Iris pigment epithelial cell (primary cell): ENCODE results near the gene CFP.
"Not testable (repeated sequence)": the region's sequence is repeated elsewhere in the genome, so short reads cannot be mapped to it uniquely, and the experiment has no call there.

Experiments used
- DNase-seq: peaks from one replicate; pipeline ENCODE4 v3.0.0-alpha.2; 2011; ENCODE audit warnings: low read depth

CFP gene

DNA sequence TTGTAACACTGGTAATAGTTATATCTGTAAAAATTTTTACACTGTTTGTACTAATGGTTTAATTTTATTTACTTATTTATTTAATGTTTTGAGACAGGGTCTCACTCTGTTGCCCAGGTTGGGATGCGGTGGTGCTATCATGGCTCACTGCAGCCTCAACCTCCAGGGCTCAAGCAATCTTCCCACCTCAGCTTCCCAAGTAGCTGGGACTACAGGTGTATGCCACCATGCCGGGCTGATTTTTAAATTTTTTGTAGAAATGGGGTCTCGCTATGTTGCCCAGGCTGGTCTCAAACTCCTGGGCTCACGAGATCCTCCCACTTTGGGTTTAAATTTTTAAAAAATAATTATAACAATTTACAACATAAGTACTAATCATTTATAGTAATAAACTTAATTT, 26.6 kb downstream of the CFP start:
- DNase-seq: not testable (repeated sequence)

DNA sequence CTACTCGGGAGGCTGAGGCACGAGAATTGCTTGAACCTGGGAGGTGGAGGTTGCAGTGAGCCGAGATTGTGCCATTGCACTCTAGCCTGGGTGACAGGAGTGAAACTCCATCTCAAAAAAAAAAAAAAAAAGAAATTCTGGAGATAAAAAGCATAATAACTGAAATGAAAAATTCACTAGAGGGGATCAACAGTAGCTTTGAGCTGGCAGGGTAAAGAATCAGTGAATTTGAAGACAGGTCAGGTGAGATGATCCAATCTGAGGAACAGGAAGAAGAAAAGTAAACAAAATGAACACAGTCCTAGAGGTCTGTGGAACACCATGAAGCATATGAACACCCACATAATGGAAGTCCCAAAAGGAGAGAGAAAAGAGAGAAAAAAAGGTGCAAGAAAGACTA, 32.5 kb downstream of the CFP start:
- no peak for DNase-seq

DNA sequence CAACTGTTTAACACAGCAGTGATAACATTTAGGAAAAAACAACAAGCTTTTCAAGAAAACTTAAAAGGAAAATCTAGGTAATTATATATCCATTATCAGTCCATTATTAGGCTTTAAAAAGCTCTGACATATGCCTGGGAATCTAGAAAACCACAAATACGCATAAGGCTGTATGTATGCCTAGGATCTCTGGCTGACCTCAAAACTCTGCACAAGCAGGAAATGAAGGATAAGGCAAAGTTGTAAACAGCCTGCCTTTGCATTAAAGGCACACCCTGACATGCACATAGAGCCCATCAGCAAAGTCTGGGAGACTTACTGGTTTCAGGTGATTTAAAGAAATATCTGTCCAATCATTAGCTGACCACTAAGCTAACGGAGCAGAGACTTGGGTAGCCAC, 33.5 kb downstream of the CFP start:
- peak; percentile 90 for DNase-seq

- peak; percentile 91 for DNase-seq
Measured at GRCh38 chrX:47595716-47596251, 33.9 kb downstream of the CFP start.

- no peak for DNase-seq
Measured at GRCh38 chrX:47593522-47593921, 36.2 kb downstream of the CFP start.

DNA sequence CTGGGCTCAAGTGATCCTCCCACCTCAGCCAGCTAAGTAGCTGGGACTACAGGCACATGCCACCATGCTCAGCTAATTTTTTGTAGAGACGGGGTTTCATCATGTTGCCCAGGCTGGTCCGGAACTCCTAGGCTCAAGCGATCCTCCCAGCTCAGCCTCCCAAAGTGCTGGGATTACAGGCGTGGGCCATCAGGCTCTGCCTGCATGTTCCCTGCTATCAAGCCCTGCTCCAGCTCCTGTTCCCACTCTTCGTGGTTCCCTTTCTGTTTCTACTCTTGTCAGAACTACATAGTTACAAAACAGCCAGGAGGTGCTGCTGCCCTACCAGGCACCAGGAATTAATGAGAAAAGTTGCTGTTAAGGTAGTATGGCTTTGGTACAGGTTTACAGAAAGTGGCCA, 38.7 kb downstream of the CFP start:
- DNase-seq: no peak

DNA sequence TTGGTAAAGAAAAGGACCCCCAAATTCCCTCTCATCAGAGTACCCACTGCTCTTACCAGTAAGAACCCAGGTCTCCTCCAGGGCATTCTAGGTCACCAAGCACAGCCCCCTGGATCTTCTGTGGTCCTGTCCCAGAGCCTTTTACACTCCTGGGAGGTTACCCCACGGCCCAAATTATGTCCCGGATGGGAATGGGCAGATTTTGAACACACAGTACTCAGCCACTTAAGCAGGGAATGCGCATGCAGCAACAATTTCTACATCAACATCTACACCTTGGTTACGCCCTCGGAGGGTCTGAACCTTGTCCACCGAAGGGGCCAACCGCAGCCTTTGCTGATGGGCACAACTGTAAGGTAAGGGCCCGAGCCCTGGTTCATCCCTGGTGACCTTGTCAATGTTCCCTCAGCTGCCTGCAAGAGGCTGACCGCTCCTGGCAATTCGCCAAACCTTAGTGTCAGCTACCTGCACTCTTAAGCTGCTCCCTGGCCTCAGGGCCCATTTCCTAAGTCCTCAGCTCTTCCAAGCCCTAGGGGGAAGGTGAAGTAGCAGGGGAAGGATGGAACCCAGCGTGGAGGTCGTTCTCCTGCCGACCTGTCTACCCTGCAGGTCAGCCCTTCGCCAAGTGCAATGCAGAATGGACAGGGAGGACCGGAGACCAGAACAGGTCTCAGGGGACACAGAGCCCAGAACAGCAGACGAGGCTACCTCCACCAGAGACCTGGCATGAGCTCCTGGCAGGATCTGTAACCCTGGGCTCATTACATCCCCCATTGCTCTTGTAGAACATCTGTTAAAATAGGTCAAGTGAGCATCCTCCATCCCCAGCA, 41.6 kb downstream of the CFP start:
- peak; percentile 58 for DNase-seq

DNA sequence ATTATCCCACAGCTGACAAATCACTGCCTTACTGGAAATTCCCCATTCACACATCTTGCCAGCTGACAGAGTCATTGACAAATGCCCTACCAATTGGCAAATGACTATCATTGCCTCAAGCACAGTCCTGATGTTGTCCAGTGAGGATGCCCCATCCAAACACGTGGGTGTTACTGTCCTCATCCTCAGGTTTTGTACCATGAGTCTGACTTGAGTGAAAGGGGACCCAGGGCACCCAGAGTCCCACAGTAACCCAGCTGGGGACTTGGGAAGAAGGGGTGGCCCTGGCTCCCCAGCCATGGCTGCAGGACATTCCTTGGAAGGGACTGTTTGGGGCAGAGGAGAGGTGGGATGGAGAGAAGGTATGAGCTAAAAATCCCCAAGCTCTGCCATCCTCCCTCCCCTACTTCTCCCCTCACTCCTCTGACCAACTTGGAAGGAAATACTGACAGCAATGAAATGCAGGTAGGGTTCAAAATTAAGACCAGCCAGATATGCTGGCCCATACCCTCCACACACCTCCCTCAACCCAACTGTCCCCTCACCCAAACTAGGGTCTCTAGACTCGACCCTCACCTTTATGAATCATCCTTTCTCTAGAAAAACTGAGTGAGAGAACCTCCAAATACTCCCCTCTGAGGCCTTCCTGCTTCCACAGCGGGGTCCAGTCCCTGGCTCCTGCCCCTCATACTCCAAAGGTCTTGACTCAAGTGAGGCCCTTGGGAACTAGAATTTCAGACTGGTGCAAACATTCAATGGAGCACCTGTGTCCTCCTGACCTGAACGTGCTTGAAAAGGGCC, 42.4 kb downstream of the CFP start:
- peak; percentile 62 for DNase-seq

GRCh38 chrX:47586043-47586787, 43.5 kb downstream of the CFP start:
- no peak for DNase-seq

GRCh38 chrX:47585273-47585672, 44.5 kb downstream of the CFP start:
- DNase-seq: peak; percentile 51

DNA sequence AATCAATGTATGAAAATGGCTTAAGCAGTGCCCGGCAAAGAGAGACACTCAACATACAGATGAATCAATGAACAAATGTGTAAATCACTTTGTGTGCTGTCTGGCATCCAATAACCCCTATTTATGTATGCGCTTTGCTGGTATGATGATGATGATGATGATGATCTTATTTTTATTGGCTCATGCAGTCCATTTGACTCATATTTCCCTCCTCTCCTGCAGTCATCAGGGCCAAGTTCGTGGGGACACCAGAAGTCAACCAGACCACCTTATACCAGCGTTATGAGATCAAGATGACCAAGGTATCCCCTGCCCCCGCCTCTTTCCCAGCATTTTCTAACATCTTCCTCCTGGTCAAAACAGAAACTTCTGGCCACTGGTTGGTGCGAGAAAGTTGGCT, 45.0 kb downstream of the CFP start:
- peak; percentile 46 for DNase-seq

DNA sequence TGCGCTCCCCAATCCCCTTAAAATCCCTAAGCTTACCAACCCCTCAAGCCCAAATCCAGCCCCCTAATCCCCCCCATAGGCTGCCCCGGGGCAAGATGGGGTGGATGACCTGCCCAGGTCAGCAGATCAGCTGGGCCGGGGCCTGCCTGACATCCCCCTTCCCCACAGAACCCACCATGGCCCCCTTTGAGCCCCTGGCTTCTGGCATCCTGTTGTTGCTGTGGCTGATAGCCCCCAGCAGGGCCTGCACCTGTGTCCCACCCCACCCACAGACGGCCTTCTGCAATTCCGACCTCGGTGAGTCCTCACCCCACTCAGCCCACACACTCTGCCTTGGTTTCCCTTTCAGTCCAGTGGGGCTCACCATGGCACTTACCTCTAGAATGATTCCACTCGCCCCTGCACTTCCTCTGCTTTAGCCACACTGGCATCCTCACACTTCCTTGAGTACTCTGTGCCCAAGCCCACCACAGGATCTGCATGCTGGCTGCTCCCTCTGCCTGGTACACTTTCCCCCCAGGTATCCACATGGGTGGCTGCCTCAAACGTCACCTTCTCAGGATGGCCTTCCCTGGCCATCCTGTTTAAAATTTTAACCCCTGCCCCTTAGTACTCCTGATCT, 46.4 kb downstream of the CFP start:
- no peak for DNase-seq

GRCh38 chrX:47581731-47582647, 47.7 kb downstream of the CFP start, which contains the start of gene TIMP1:
Gene TIMP1 (plus strand): TSS chrX:47582436. CDS start chrX:47583416, 980 bp downstream.
- DNase-seq: peak; percentile 96

GRCh38 chrX:47579537-47579936, 50.2 kb downstream of the CFP start:
- peak; percentile 94 for DNase-seq

- peak; percentile 25 for DNase-seq
Measured at GRCh38 chrX:47578692-47579091, 51.0 kb downstream of the CFP start.

- DNase-seq: no peak
Measured at GRCh38 chrX:47577901-47578300, 51.8 kb downstream of the CFP start.

GRCh38 chrX:47577424-47577823, 52.3 kb downstream of the CFP start:
- DNase-seq: peak; percentile 62

DNA sequence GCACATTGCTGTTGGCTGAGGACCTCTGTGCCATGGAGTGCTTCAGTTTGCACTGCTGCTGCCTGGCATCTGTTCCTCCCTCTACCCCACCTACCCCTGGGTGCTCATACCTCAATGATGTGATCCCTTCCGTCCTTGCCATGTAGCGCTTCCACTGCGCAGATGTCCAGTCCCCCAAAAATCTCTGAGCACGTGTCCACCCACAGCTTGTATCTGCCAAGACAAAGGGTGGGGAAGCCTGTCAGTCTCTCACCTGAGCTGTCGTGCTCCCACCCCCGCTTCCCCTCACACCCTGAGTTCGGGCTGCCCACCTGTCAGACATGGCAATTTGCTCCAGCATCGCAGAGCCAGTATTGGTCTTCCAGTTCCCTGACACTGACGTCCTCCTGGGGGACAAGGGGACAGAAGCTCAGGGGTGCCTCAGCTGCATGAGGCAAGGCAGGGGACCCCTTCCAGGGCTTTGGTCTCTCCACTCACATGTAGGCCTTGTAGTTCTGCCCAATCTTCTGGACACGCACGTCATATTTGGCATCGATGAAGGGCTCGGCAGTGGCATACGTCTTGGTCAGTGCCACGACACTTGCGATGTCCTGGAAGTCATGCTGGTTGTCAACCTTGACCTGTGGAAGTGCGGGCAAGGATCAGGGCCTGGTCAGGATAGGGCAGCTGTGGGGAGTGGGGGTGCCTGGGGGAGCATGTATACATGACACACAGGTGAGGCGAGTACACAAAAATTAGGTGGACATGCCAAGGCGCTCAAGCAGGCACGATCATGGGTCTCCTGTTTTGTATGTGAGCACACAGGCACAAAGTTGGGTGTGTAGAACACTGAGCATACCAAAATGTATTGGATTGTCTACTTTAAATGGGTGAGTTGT, 53.5 kb downstream of the CFP start:
- no peak for DNase-seq

- peak; percentile 22 for DNase-seq
Measured at GRCh38 chrX:47574547-47575301, 55.0 kb downstream of the CFP start.
